C4-2B (cell line): ENCODE data around the gene PHF5A.

Experiments used
- ZFX ChIP-seq: fragments of 450-650 bp; IDR thresholded peaks from 2 replicates; pipeline ENCODE4 v1.6.1; 2017
- TF ChIP-seq, protein P1 (sequence below): fragments of 450-650 bp; conservative IDR thresholded peaks from 2 replicates; pipeline ENCODE4 v1.5.1; 2017; ENCODE audit warnings: mild to moderate bottlenecking

DNA sequence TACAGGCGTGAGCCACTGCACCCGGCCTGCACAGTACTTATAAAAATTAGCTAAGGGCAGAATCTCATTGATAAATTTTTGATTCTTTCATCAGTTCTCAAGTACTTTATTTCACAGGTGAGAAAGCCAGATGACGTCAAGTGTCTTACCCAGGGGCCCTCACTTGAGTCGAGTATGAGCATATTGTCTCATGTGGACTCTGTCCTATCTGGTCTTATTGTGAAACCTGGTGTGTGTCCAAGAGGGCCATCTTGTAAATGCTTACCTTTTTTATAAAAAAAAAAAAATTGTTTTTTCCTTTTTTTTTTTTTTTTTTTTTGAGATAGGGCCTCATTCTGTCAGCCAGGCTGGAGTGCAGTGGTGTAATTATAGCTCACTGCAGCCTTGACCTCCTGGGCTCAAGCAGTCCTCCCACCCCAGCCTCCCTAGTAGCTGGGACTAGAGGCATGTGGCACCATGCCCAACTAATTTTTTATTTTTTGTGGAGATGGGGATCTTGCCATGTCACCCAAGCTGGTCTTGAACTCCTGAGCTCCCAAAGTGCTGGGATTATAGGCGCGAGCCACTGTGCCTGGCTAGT is 6.5 kb upstream of the PHF5A start:
- TF ChIP-seq, protein P1, sequence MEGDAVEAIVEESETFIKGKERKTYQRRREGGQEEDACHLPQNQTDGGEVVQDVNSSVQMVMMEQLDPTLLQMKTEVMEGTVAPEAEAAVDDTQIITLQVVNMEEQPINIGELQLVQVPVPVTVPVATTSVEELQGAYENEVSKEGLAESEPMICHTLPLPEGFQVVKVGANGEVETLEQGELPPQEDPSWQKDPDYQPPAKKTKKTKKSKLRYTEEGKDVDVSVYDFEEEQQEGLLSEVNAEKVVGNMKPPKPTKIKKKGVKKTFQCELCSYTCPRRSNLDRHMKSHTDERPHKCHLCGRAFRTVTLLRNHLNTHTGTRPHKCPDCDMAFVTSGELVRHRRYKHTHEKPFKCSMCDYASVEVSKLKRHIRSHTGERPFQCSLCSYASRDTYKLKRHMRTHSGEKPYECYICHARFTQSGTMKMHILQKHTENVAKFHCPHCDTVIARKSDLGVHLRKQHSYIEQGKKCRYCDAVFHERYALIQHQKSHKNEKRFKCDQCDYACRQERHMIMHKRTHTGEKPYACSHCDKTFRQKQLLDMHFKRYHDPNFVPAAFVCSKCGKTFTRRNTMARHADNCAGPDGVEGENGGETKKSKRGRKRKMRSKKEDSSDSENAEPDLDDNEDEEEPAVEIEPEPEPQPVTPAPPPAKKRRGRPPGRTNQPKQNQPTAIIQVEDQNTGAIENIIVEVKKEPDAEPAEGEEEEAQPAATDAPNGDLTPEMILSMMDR: no peak
- TF ChIP-seq ZFX: no peak
